Adrenal gland (tissue), 12 donors: Measurements from ENCODE around the gene WNT7B. TPM values are rescaled to one million over a fixed set of nuclear protein-coding genes. Genes with fewer than 3 reads are reported as not detected.

Source experiments
- DNase-seq, 7 donors: peaks; one replicate each; pipeline ENCODE4 v3.0.0-alpha.2; 2019 to 2020
- H3K27ac ChIP-seq, 5 donors: fragments of 200-600 bp; sonication (generic) in 4 of 5; 1 replicate in 3 of 5; 2 replicates in 2 of 5; pipeline versions ENCODE4 v1.5.1 to v1.8.0; 2016 to 2020; ENCODE audit warnings: mild to moderate bottlenecking in 1 of 5
- H3K27me3 ChIP-seq: fragments of 200-600 bp; 2 replicates; pipeline ENCODE4 v1.8.0; 2021
- H3K36me3 ChIP-seq, 2 donors: fragments of 200-600 bp; replicated peaks in 1 of 2; 1 replicate in 1 of 2; 2 replicates in 1 of 2; pipeline versions ENCODE4 v1.5.1 to v1.8.0; 2018 to 2022
- H3K4me1 ChIP-seq, 2 donors: fragments of 200-600 bp; replicated peaks in 1 of 2; 1 replicate in 1 of 2; 2 replicates in 1 of 2; pipeline versions ENCODE4 v1.5.1 to v1.8.0; 2018 to 2021
- H3K4me3 ChIP-seq, 4 donors: fragments of 200-600 bp; sonication (generic) in 3 of 4; one replicate each; pipeline ENCODE4 v1.5.1; 2016 to 2018
- H3K9me3 ChIP-seq, 3 donors: fragments of 200-600 bp; sonication (generic) in 1 of 3; replicated peaks in 1 of 3; 1 replicate in 2 of 3; 2 replicates in 1 of 3; pipeline versions ENCODE4 v1.5.1 to v1.8.0; 2016 to 2021
- POLR2A ChIP-seq, 2 donors: fragments of 450-650 bp; IDR thresholded peaks; one replicate each; pipeline ENCODE4 v1.6.1; 2017; ENCODE audit warnings: antibody characterized with exemption in 2 of 2, mild to moderate bottlenecking in 2 of 2, moderate library complexity in 1 of 2
- WGBS, 4 donors: extraction: QIAGEN DNeasy Blood & Tissue Kit in 2 of 4; methylation state at CpG; one replicate each; pipeline versions ENCODE4 v1.1.5 to v1.1.7; 2013 to 2017; 5-methylcytosine and 5-hydroxymethylcytosine counted together
- intact Hi-C, 2 donors: fragments of 100-400 bp; cut with DNase I; formaldehyde crosslinking; loops; one replicate each; pipeline versions ENCODE4 v1.14.1 to v1.15.0; 2022 to 2023
- polyA plus RNA-seq, 3 donors: library from polyadenylated mRNA; stranded (reverse); fragments of 200-250 nt in 2 of 3; fragments of 350-450 nt in 1 of 3; fragmentation: Illumina TruSeq in 1 of 3; extraction: RNeasy Lipid Tissue Mini Kit (QIAGEN cat#74804) in 1 of 3; gene quantifications; one replicate each; pipeline ENCODE4 v1.2.3, GENCODE V29; 2013 to 2014
- total RNA-seq, 9 donors: library from RNA; depleted of rRNA in 4 of 9; stranded (reverse); fragments of >200 nt in 4 of 9; fragments of 120-200 nt in 1 of 9; fragmentation: NEBNext Ultra II Directional in 1 of 9; extraction: Animal tissue kit (Norgen Biotek cat#: 25700) in 1 of 9; gene quantifications; one replicate each; pipeline versions ENCODE4 v1.1.0 to v1.2.4, GENCODE V29; 2013 to 2023
- TF ChIP-seq, protein P1 (sequence below), 6 experiments: fragments of 450-650 bp in 4 of 6; fragments of 200-600 bp in 2 of 6; sonication (generic) in 1 of 6; IDR thresholded peaks; 1 replicate in 5 of 6; 2 replicates in 1 of 6; pipeline versions ENCODE4 v1.5.1 to v1.8.0; 2016 to 2021; ENCODE audit warnings: antibody characterized with exemption in 6 of 6, mild to moderate bottlenecking in 2 of 6, moderate library complexity in 1 of 6
- donor health status: healthy with polysubstance abuse.
- donor health status: Bipolar disorder and iron deficiency.
- donor health status: DM: yes; HTN: yes; CAD: no.
- donor health status: DM: no; HTN: no; CAD: no.
- donor health status: DM: no; HTN: no; CAD: no.
- donor health status: DM: yes; HTN: yes; CAD: no.

Gene WNT7B
- total and polyA plus RNA-seq, 12 donors, result 0.07 to 0.24 (median 0.15) TPM; not detected in 8

GRCh38 chr22:45878051-45878781, 98.7 kb downstream of the WNT7B start:
- DNase-seq, result peak in 2 of 7 donors; percentile 5 to 12
- intact Hi-C loops, result no loop called here
- Histone ChIP-seq H3K27me3 (peaks cover 34% of the 10 kb centered on the region), H3K4me3 (no peak overlapping the region), H3K9me3 (peaks cover 0 to 3% (median 0%) of the 10 kb centered on the region in 3 donors), H3K27ac (no peak overlapping the region), H3K36me3 (no peaks in the 10 kb centered on the region), H3K4me1 (peaks cover 0 to 4% of the 10 kb centered on the region in 2 donors)
- 29 to 60% (median 32%) methylated on average over 1 to 25 of the region's 25 CpGs for WGBS, 4 donors
- TF ChIP-seq, protein P1, sequence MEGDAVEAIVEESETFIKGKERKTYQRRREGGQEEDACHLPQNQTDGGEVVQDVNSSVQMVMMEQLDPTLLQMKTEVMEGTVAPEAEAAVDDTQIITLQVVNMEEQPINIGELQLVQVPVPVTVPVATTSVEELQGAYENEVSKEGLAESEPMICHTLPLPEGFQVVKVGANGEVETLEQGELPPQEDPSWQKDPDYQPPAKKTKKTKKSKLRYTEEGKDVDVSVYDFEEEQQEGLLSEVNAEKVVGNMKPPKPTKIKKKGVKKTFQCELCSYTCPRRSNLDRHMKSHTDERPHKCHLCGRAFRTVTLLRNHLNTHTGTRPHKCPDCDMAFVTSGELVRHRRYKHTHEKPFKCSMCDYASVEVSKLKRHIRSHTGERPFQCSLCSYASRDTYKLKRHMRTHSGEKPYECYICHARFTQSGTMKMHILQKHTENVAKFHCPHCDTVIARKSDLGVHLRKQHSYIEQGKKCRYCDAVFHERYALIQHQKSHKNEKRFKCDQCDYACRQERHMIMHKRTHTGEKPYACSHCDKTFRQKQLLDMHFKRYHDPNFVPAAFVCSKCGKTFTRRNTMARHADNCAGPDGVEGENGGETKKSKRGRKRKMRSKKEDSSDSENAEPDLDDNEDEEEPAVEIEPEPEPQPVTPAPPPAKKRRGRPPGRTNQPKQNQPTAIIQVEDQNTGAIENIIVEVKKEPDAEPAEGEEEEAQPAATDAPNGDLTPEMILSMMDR (IDR thresholded peaks at IDR 0.05), result no peak
- TF ChIP-seq POLR2A (IDR thresholded peaks at IDR 0.05), result no peak

GRCh38 chr22:45877651-45878050, 99.3 kb downstream of the WNT7B start:
- WGBS, 4 donors, result 60 to 73% (median 69%) methylated on average over 18 of the region's 18 CpGs
- no peak overlapping the region for H3K4me3 ChIP-seq
- intact Hi-C loops, result no loop called here
- no peaks in the 10 kb centered on the region for H3K36me3 ChIP-seq
- peaks cover 0 to 6% (median 0%) of the 10 kb centered on the region in 3 donors for H3K9me3 ChIP-seq
- H3K27ac ChIP-seq, result no peak overlapping the region
- TF ChIP-seq POLR2A (IDR thresholded peaks at IDR 0.05), result no peak
- TF ChIP-seq, protein P1 (IDR thresholded peaks at IDR 0.05), result no peak
- DNase-seq, result peak in 2 of 7 donors; percentile 2 to 5
- H3K27me3 ChIP-seq, result peaks cover 30% of the 10 kb centered on the region
- peaks cover 0 to 4% of the 10 kb centered on the region in 2 donors for H3K4me1 ChIP-seq

GRCh38 chr22:45877036-45877380, 100.0 kb downstream of the WNT7B start:
- TF ChIP-seq POLR2A (IDR thresholded peaks at IDR 0.05), result no peak
- TF ChIP-seq, protein P1 (IDR thresholded peaks at IDR 0.05), result no peak
- no peaks in the 10 kb centered on the region for H3K36me3 ChIP-seq
- H3K27ac ChIP-seq, result no peak overlapping the region
- peak in 2 of 7 donors; percentile 2 to 7 for DNase-seq
- peaks cover 0 to 6% (median 0%) of the 10 kb centered on the region in 3 donors for H3K9me3 ChIP-seq
- peaks cover 0 to 4% of the 10 kb centered on the region in 2 donors for H3K4me1 ChIP-seq
- intact Hi-C loops, result no loop called here
- 71 to 97% (median 79%) methylated on average over 3 of the region's 3 CpGs for WGBS, 4 donors
- H3K4me3 ChIP-seq, result no peak overlapping the region
- H3K27me3 ChIP-seq, result peaks cover 24% of the 10 kb centered on the region

- TF ChIP-seq, protein P1 (IDR thresholded peaks at IDR 0.05), result no peak
- TF ChIP-seq POLR2A (IDR thresholded peaks at IDR 0.05), result no peak
- WGBS, 4 donors, result 83 to 89% (median 88%) methylated on average over 16 to 26 of the region's 26 CpGs
- intact Hi-C loops, result no loop called here
- no peak overlapping the region for H3K27ac ChIP-seq
- H3K27me3 ChIP-seq, result peaks cover 18% of the 10 kb centered on the region
- no peaks in the 10 kb centered on the region for H3K36me3 ChIP-seq
- peaks cover 0 to 4% of the 10 kb centered on the region in 2 donors for H3K4me1 ChIP-seq
- peak in 4 of 7 donors; percentile 5 to 35 (median 8) for DNase-seq
- H3K9me3 ChIP-seq, result peaks cover 0 to 6% (median 0%) of the 10 kb centered on the region in 3 donors
- no peak overlapping the region for H3K4me3 ChIP-seq
Observed at GRCh38 chr22:45876136-45877035, 100.6 kb downstream of the WNT7B start.
